ENCODE data around the gene PIK3CA.
"Not testable (repeated sequence)": the region's sequence is repeated elsewhere in the genome, so short reads cannot be mapped to it uniquely, and the experiment has no call there.

The PIK3CA gene

DNA sequence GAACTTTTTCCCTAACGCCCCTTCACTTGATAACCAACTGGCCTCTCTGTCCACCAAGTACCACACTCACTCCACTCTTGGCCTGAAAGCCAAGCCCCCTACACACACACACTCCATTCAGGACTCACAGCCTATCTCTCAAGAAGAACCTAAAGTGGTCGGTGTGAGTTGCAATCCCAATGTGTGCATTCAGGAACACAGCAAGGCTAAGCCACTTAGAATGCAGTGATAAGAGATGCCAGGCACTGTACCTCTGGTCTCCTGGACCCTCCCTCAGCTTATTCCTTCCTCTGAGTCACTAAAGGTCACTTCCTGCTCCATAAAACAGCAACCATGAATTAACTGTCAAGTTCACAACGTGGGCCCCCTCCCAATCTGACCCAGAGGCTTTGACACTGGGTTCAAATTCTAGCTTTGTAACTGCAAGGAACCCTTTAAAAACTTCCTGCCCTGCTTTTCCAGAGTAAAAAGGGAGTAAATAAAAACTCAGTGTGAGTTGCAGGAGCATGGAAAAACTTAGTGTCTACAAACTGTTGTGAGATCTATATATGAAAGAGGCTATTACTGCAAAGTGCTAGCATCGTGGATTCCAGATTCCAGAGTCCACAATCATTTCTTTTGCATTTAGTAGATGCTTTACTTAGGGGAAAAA, 120.4 kb downstream of the PIK3CA start:
- no peak overlapping the region for H3K9ac ChIP-seq (ENCODE audit: low read length)
- no peaks in the 10 kb centered on the region for H4K20me1 ChIP-seq (ENCODE audit: insufficient read depth, low read length)
- no peak overlapping the region for H3K27ac ChIP-seq (ENCODE audit: low read length)
- no peaks in the 10 kb centered on the region for H3F3A ChIP-seq (ENCODE audit: insufficient read depth, low read length)
- H3K36me3 ChIP-seq (replicated peaks; ENCODE audit: insufficient read depth, low read length), result no peaks in the 10 kb centered on the region
- H3K27me3 ChIP-seq (replicated peaks; ENCODE audit: insufficient read depth, low read length), result no peaks in the 10 kb centered on the region
- H3K4me2 ChIP-seq (ENCODE audit: low read depth, low read length), result no peak overlapping the region
- no peaks in the 10 kb centered on the region for H3K4me1 ChIP-seq (ENCODE audit: low read length)
- no peak overlapping the region for H2AFZ ChIP-seq (ENCODE audit: low read length)
- no peak for DNase-seq
- no peak overlapping the region for H3K4me3 ChIP-seq (ENCODE audit: low read length)
- H3K9me3 ChIP-seq (replicated peaks; ENCODE audit: insufficient read depth, low read length), result no peaks in the 10 kb centered on the region
- TF ChIP-seq EZH2phosphoT487 (IDR thresholded peaks at IDR 0.05; ENCODE audit: low read length), result no peak
- TF ChIP-seq EZH2 (optimal IDR thresholded peaks at IDR 0.05; ENCODE audit: low read depth, low read length), result no peak
- no peak for TF ChIP-seq CTCF (IDR thresholded peaks at IDR 0.05; ENCODE audit: low read length)
- no peaks in the 10 kb centered on the region for H3K79me2 ChIP-seq (ENCODE audit: low read length)
- no peaks in the 10 kb centered on the region for H3K9me2 ChIP-seq (replicated peaks; ENCODE audit: insufficient read depth, low read length)

DNA sequence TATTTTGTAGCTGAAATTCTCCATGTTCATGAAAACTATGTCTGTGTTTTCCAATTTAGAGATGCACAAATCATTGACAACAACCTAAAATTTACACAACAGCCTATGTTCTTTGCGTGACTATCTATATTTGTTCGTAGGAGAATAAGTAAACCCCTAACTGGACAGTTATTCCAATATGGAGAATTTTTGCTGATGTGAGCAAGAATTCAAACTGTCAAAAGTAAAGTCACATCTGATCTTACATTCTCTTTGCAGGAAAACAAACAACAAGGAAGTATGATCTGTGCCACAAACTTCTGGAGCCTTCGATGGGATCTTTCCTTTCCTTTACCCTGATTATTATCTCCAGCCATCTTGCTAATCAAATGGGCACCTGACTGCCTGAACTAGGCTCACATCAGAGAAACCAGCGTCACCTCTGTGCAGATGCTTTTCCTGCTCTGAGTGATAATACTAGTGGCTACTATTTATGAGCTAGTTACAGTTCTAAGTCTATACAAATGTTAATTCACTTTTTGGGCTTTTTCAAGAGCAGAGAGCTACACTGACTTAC, 121.1 kb downstream of the PIK3CA start:
- Histone ChIP-seq H3K36me3 (replicated peaks; ENCODE audit: insufficient read depth, low read length) (no peaks in the 10 kb centered on the region), H3K9ac (ENCODE audit: low read length) (no peak overlapping the region), H3K4me3 (ENCODE audit: low read length) (no peak overlapping the region), H3K27ac (ENCODE audit: low read length) (no peak overlapping the region), H3K4me2 (ENCODE audit: low read depth, low read length) (no peak overlapping the region), H3K27me3 (replicated peaks; ENCODE audit: insufficient read depth, low read length) (no peaks in the 10 kb centered on the region), H4K20me1 (ENCODE audit: insufficient read depth, low read length) (no peaks in the 10 kb centered on the region), H3K4me1 (ENCODE audit: low read length) (no peaks in the 10 kb centered on the region), H2AFZ (ENCODE audit: low read length) (no peak overlapping the region), H3K9me3 (replicated peaks; ENCODE audit: insufficient read depth, low read length) (no peaks in the 10 kb centered on the region), H3F3A (ENCODE audit: insufficient read depth, low read length) (no peaks in the 10 kb centered on the region), H3K9me2 (replicated peaks; ENCODE audit: insufficient read depth, low read length) (no peaks in the 10 kb centered on the region), H3K79me2 (ENCODE audit: low read length) (no peaks in the 10 kb centered on the region)
- no peak for DNase-seq
- TF ChIP-seq EZH2 (optimal IDR thresholded peaks at IDR 0.05; ENCODE audit: low read depth, low read length) (no peak), EZH2phosphoT487 (IDR thresholded peaks at IDR 0.05; ENCODE audit: low read length) (no peak), CTCF (IDR thresholded peaks at IDR 0.05; ENCODE audit: low read length) (no peak)

- H3F3A ChIP-seq (ENCODE audit: insufficient read depth, low read length), result no peaks in the 10 kb centered on the region
- no peaks in the 10 kb centered on the region for H3K9me2 ChIP-seq (replicated peaks; ENCODE audit: insufficient read depth, low read length)
- no peak overlapping the region for H3K27ac ChIP-seq (ENCODE audit: low read length)
- no peaks in the 10 kb centered on the region for H3K36me3 ChIP-seq (replicated peaks; ENCODE audit: insufficient read depth, low read length)
- no peak overlapping the region for H3K9ac ChIP-seq (ENCODE audit: low read length)
- no peak overlapping the region for H3K4me2 ChIP-seq (ENCODE audit: low read depth, low read length)
- H4K20me1 ChIP-seq (ENCODE audit: insufficient read depth, low read length), result no peaks in the 10 kb centered on the region
- no peaks in the 10 kb centered on the region for H3K4me1 ChIP-seq (ENCODE audit: low read length)
- no peak for DNase-seq
- H2AFZ ChIP-seq (ENCODE audit: low read length), result no peak overlapping the region
- H3K9me3 ChIP-seq (replicated peaks; ENCODE audit: insufficient read depth, low read length), result no peaks in the 10 kb centered on the region
- TF ChIP-seq CTCF (IDR thresholded peaks at IDR 0.05; ENCODE audit: low read length) (peak; percentile 13; the same call in 1 of the 2 replicates), EZH2phosphoT487 (IDR thresholded peaks at IDR 0.05; ENCODE audit: low read length) (no peak), EZH2 (optimal IDR thresholded peaks at IDR 0.05; ENCODE audit: low read depth, low read length) (no peak)
- H3K27me3 ChIP-seq (replicated peaks; ENCODE audit: insufficient read depth, low read length), result no peaks in the 10 kb centered on the region
- H3K79me2 ChIP-seq (ENCODE audit: low read length), result no peaks in the 10 kb centered on the region
- H3K4me3 ChIP-seq (ENCODE audit: low read length), result no peak overlapping the region
These were observed 124.2 kb downstream of the PIK3CA start for GRCh38 chr3:179272385-179272784.

- not testable (repeated sequence) for H3K27me3 ChIP-seq (replicated peaks; ENCODE audit: insufficient read depth, low read length); H3K9ac ChIP-seq (ENCODE audit: low read length); H3K27ac ChIP-seq (ENCODE audit: low read length); H3K9me2 ChIP-seq (replicated peaks; ENCODE audit: insufficient read depth, low read length); H3K79me2 ChIP-seq (ENCODE audit: low read length); H3K9me3 ChIP-seq (replicated peaks; ENCODE audit: insufficient read depth, low read length); H2AFZ ChIP-seq (ENCODE audit: low read length); H3K4me3 ChIP-seq (ENCODE audit: low read length); DNase-seq; H3K4me1 ChIP-seq (ENCODE audit: low read length); H3K4me2 ChIP-seq (ENCODE audit: low read depth, low read length); H4K20me1 ChIP-seq (ENCODE audit: insufficient read depth, low read length); H3F3A ChIP-seq (ENCODE audit: insufficient read depth, low read length); H3K36me3 ChIP-seq (replicated peaks; ENCODE audit: insufficient read depth, low read length)
These were observed 126.3 kb downstream of the PIK3CA start for GRCh38 chr3:179274434-179274833.
